GM12801 (cell line): ENCODE data around the gene HMSD.

Experiments
- CTCF ChIP-seq: IDR thresholded peaks from one replicate; pipeline ENCODE4 v1.5.1; 2011; ENCODE audit warnings: control low read depth; ENCODE audit not compliant: insufficient read length; ENCODE audit errors: extremely low read depth

HMSD gene

GRCh38 chr18:63949068-63949737 is at the start of gene HMSD:
HMSD (plus strand) TSS chr18:63949301; CDS start chr18:63953456, 4,155 bp downstream.
- no peak for TF ChIP-seq CTCF

- no peak for TF ChIP-seq CTCF
Measured at GRCh38 chr18:63903851-63904570, 45.1 kb upstream of the HMSD start.

GRCh38 chr18:63904694-63905093 is 44.4 kb upstream of the HMSD start:
- TF ChIP-seq CTCF: no peak

- no peak for TF ChIP-seq CTCF
Measured at GRCh38 chr18:63905361-63905760, 43.7 kb upstream of the HMSD start.

- TF ChIP-seq CTCF: no peak
Measured at GRCh38 chr18:63906056-63906455, 43.0 kb upstream of the HMSD start.

- TF ChIP-seq CTCF: no peak
Measured at GRCh38 chr18:63907664-63908063, 41.4 kb upstream of the HMSD start, which contains the start of gene SERPINB10. SERPINB10 (plus strand) TSS chr18:63907958; CDS start chr18:63915511, 7,553 bp downstream.

GRCh38 chr18:63908858-63909257 is 40.2 kb upstream of the HMSD start:
- no peak for TF ChIP-seq CTCF
